ENCODE results near the gene SMARCD3.

DNA sequence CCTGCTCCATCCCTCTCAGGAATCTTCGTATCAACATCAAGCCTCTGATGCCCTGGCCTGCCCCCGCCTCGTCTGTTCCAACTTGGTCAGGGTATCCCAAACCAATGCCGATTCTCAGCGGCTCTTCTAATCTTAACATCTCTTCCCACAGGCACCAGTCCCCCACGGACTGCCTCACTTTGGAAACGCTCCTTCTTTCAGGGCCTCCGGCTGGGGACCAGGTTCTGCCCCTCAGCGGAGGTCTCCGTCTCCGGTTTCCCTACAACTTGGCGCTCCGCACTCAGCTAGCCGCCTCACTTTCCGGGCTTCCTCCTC is 22.0 kb downstream of the SMARCD3 start:
- TF ChIP-seq, protein P1, sequence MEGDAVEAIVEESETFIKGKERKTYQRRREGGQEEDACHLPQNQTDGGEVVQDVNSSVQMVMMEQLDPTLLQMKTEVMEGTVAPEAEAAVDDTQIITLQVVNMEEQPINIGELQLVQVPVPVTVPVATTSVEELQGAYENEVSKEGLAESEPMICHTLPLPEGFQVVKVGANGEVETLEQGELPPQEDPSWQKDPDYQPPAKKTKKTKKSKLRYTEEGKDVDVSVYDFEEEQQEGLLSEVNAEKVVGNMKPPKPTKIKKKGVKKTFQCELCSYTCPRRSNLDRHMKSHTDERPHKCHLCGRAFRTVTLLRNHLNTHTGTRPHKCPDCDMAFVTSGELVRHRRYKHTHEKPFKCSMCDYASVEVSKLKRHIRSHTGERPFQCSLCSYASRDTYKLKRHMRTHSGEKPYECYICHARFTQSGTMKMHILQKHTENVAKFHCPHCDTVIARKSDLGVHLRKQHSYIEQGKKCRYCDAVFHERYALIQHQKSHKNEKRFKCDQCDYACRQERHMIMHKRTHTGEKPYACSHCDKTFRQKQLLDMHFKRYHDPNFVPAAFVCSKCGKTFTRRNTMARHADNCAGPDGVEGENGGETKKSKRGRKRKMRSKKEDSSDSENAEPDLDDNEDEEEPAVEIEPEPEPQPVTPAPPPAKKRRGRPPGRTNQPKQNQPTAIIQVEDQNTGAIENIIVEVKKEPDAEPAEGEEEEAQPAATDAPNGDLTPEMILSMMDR (IDR thresholded peaks at IDR 0.05) = no peak
- TF ChIP-seq POLR2AphosphoS5 (IDR thresholded peaks at IDR 0.05; ENCODE audit: low read depth, low read length) = no peak
- no peak for TF ChIP-seq TCF7L2 (IDR thresholded peaks at IDR 0.05; ENCODE audit: low read depth, low read length)

Measured in Panc1 (cell line).